NT2/D1 (cell line): ENCODE measurements around the gene ZBTB22.
A peak's percentile ranks its signal among the peaks of the same experiment; 100 is the strongest.

Experiments used
- DNase-seq: peaks from one replicate; pipeline ENCODE4 v3.0.0-alpha.2; 2011; ENCODE audit warnings: low read depth, low spot score
- H3K27me3 ChIP-seq: 2 replicates; pipeline ENCODE4 v1.6.0; 2011; ENCODE audit warnings: mild to moderate bottlenecking; ENCODE audit not compliant: insufficient read length, insufficient read depth
- H3K36me3 ChIP-seq: 2 replicates; pipeline ENCODE4 v1.6.1; 2011; ENCODE audit warnings: mild to moderate bottlenecking, low read length, mixed read lengths; ENCODE audit not compliant: insufficient read depth, insufficient read length
- H3K4me1 ChIP-seq: 2 replicates; pipeline ENCODE4 v1.5.1; 2011; ENCODE audit not compliant: insufficient read depth, insufficient read length
- H3K4me3 ChIP-seq: 2 replicates; pipeline ENCODE4 v1.5.1; 2011; ENCODE audit warnings: low read depth; ENCODE audit not compliant: insufficient read length
- H3K9ac ChIP-seq: 2 replicates; pipeline ENCODE4 v1.6.0; 2011; ENCODE audit warnings: low read depth; ENCODE audit not compliant: insufficient read length
- H3K9me3 ChIP-seq: 2 replicates; pipeline ENCODE4 v1.5.1; 2011; ENCODE audit warnings: mild to moderate bottlenecking, low read length; ENCODE audit not compliant: insufficient read depth
- SUZ12 ChIP-seq: IDR thresholded peaks from 2 replicates; pipeline ENCODE4 v1.6.1; 2011; ENCODE audit not compliant: insufficient read length, insufficient read depth; ENCODE audit errors: extremely low read depth
- YY1 ChIP-seq: IDR thresholded peaks from 2 replicates; pipeline ENCODE4 v1.6.1; 2011; ENCODE audit not compliant: insufficient read length, insufficient read depth
- ZNF274 ChIP-seq: IDR thresholded peaks from 2 replicates; pipeline ENCODE4 v1.6.1; 2011; ENCODE audit warnings: mild to moderate bottlenecking, low read depth, low read length

The ZBTB22 gene

DNA sequence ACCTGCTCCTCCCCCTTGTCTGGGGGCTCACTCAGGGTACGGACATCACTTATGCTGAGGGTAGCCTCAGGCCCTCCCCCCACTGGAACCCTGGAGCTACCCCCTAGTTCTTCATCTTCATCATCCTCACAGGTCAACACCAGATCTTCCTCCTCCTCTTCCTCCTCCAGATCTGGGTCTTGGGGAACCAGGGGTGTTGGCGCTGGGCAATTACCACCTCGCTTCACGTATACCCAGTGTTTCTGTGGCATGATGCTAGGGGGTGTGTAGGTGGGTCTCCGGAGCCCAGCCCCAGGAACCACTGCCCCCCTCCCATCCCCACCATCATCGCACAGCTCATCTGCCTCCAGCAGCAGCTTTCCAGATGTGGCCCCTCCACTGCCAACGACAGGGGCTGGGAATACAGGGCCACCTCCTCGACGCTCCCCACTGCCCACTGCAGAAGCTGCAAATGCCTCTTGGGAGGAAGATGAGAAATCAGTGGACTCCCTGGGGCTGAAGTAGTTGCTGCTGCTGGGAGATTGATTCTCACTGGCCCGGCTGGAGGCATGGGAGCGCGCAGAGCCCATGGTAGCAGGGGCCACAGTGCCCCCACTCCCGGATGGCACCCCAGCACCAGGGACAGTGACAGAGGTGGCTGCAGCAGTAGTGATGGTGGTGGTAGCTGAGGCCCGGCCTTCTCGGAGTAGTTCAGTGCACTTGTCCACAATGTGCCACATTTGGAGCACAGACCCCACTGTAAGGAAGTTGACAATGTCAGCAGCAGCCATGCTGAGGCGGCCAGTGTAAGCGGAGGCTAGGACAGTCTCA is 1.5 kb downstream of the ZBTB22 start:
- H3K9me3 ChIP-seq, result no peaks in the 10 kb centered on the region
- H3K4me1 ChIP-seq, result peaks cover 14% of the 10 kb centered on the region
- peaks cover 42% of the 10 kb centered on the region for H3K36me3 ChIP-seq

DNA sequence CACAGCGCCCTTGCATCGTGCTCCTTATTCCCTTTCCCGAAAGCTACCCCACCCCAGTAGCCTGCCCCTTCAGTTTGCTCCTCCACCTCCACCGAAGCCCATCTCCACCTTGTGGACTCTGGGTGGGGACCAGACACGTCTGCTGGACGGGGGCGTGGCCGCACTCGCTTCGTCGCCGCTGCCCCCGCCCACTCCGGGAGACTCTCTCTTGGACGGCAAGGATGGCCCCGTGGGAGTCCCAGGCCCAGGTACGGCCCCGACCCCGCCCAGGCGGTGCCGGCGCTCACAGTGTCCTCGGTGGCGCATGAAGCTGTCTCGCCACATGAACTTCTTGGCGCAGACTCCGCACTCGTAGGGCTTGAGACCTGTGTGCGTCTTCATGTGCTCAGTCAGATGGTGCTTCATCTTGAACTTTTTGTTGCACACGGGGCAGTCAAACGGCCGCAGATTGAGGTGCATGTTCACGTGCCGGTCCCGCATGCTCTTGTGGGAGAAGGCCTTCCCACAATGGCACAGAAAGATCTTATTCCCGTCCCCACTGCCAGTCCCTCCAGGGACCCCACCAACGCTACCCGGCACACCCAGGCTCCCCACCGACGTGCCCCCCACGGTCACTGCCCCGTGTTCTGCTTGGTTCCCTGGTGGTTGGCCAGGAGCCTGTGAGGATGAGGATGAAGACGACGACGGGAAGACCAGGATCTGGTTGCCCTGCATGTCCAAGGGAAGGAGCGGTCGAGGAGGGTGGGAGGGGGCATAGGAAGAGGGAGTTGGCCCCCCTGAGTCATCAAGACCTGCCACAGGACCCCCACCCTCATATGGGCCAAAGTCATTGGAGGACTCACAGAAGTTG is 2.4 kb downstream of the ZBTB22 start:
- H3K27me3 ChIP-seq, result no peaks in the 10 kb centered on the region
- peaks cover 13% of the 10 kb centered on the region for H3K4me1 ChIP-seq
- no peak overlapping the region for H3K4me3 ChIP-seq
- H3K9me3 ChIP-seq, result no peaks in the 10 kb centered on the region
- peaks cover 34% of the 10 kb centered on the region for H3K36me3 ChIP-seq
- H3K9ac ChIP-seq, result no peak overlapping the region
- DNase-seq, result no peak
- TF ChIP-seq SUZ12 (no peak), YY1 (no peak), ZNF274 (no peak)

More for the DNA sequence above, 1.5 kb downstream of the ZBTB22 start:
- TF ChIP-seq SUZ12 (no peak), YY1 (no peak), ZNF274 (no peak)
- Histone ChIP-seq H3K27me3 (no peaks in the 10 kb centered on the region), H3K9ac (no peak overlapping the region), H3K4me3 (no peak overlapping the region)
- no peak for DNase-seq

DNA sequence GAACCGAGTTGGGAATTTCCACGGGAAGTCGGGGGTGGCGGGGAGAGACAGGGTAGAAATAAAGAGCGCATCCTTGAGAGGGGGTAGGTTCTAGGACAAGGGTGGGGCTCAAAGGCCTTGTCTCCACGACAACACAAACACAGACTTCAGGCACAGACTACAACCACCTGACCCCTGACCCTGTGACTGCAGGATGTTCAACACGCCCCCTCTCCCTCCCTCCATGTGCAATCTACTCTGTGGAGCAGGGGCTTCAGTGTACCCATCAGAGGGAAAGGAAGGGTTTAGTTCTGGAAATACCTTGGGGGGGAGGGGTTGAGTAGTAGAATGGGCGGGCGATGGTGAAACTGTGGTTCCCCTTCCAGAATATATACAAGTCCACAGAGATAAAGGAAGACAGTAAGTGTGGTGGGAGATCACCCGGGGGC is 3.0 kb downstream of the ZBTB22 start:
- peaks cover 9% of the 10 kb centered on the region for H3K4me1 ChIP-seq
- peaks cover 28% of the 10 kb centered on the region for H3K36me3 ChIP-seq
- peak overlapping the region; percentile 18 for H3K4me3 ChIP-seq
- no peak for DNase-seq
- no peaks in the 10 kb centered on the region for H3K27me3 ChIP-seq
- no peak overlapping the region for H3K9ac ChIP-seq
- no peaks in the 10 kb centered on the region for H3K9me3 ChIP-seq
- TF ChIP-seq ZNF274 (no peak), YY1 (no peak), SUZ12 (no peak)

- Histone ChIP-seq H3K36me3 (peaks cover 21% of the 10 kb centered on the region), H3K27me3 (no peaks in the 10 kb centered on the region), H3K9me3 (no peaks in the 10 kb centered on the region), H3K4me1 (peaks cover 7% of the 10 kb centered on the region), H3K4me3 (peak within 1 kb of the TSS; percentile 68), H3K9ac (peak within 1 kb of the TSS; percentile 89)
- TF ChIP-seq SUZ12, result no peak
- no peak for TF ChIP-seq ZNF274
- TF ChIP-seq YY1, result no peak
- no peak for DNase-seq
Observed at GRCh38 chr6:33313709-33314514, 3.6 kb downstream of the ZBTB22 start, which contains the start of gene TAPBP. Gene TAPBP (minus strand): TSS chr6:33314078. CDS start chr6:33314041, 37 bp downstream.

DNA sequence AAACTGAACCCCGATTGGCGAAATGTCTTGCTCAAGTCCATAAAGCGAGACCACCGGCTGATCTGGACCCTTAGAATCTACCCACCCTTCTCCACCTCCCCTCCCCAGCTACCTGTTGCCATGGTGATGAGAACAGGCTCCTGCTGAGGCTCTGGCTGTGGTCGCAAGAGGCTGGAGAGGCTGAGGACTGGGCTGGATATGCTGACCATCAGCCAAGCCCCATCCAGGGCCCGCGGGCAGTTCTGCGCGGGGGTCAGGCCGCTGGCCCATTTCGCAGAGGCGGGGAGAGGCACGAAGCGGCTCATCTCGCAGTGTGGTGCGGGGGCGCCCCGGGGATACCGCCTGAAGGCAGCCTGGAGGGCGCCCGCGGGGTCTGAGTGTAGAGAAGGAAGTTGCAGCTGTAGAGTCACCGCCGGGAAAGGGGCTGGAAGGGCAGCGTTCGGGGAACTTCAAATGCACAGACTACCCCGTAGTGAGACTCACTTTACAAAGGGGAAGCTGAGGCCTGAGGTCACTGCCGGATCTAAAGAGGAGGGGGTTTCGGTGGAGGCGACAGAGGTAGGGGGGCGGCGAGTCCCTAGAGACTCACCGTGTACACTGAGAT is 4.3 kb downstream of the ZBTB22 start:
- no peak for DNase-seq

DNA sequence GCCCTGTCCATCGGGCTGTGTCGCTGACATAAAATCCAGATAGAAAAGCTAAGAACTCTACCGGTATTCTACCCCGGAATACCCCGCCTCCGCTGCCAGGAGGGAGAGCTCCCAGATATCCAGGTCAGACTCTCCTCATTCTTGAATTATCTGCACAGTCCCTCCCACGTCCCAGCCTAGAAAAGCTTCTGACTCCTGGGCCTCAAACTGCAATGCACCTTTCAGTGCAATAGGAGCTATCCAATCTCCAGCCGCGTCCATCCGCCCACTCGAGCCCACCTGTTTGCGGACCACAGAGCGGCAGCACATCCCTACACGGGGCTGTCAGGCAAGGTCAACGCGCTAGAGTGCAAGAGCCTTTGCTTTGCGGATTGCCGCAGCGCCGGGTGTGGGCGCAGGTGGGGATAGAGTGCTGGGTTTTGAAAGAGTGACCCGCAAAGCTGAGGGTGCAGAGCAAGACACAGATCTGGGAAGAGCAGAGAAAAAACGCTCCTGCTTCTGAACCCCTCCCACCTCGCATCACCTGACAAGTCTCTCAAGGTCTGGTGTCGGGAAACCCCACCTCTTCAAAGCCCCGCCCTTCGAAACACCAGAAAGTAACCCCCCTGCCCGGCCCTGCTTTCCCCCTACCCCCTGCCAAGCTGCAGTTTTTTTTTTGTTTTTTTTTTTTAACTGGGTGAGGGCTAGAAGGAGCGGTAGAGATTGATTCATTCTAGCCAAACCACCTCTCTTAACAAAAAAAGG is 5.0 kb downstream of the ZBTB22 start:
- peaks cover 19% of the 10 kb centered on the region for H3K36me3 ChIP-seq
- H3K27me3 ChIP-seq, result no peaks in the 10 kb centered on the region
- peak; percentile 63 for DNase-seq
- H3K9ac ChIP-seq, result peak overlapping the region; percentile 74
- no peaks in the 10 kb centered on the region for H3K9me3 ChIP-seq
- peaks cover 7% of the 10 kb centered on the region for H3K4me1 ChIP-seq
- peak overlapping the region; percentile 68 for H3K4me3 ChIP-seq
- no peak for TF ChIP-seq SUZ12
- no peak for TF ChIP-seq YY1
- TF ChIP-seq ZNF274, result no peak

More for the DNA sequence above, 4.3 kb downstream of the ZBTB22 start:
- Histone ChIP-seq H3K36me3 (peaks cover 19% of the 10 kb centered on the region), H3K4me1 (peaks cover 7% of the 10 kb centered on the region), H3K9ac (peak overlapping the region; percentile 89), H3K27me3 (no peaks in the 10 kb centered on the region), H3K9me3 (no peaks in the 10 kb centered on the region), H3K4me3 (peak overlapping the region; percentile 68)
- no peak for TF ChIP-seq ZNF274
- no peak for TF ChIP-seq SUZ12
- TF ChIP-seq YY1, result no peak
